Neural cell (in vitro differentiated cells): ENCODE data around the gene HACD3.

Experiments used
- CTCF ChIP-seq: fragments of 450-650 bp; IDR thresholded peaks from 2 replicates; pipeline ENCODE4 v1.5.1; 2014; ENCODE audit warnings: antibody characterized with exemption, mild to moderate bottlenecking, moderate library complexity; ENCODE audit not compliant: poor library complexity, severe bottlenecking
- EP300 ChIP-seq: fragments of 450-650 bp; conservative IDR thresholded peaks from 2 replicates; pipeline ENCODE4 v1.6.1; 2014; ENCODE audit warnings: antibody characterized with exemption, mild to moderate bottlenecking, moderate library complexity; ENCODE audit not compliant: poor library complexity, severe bottlenecking
- EZH2 ChIP-seq: fragments of 200-600, 300-800 bp; shearing (Covaris generic), sonication (generic); IDR thresholded peaks from 2 replicates; pipeline ENCODE4 v1.6.1; 2014; ENCODE audit warnings: antibody characterized with exemption, low read length, borderline replicate concordance, mild to moderate bottlenecking; ENCODE audit not compliant: insufficient read depth, poor library complexity, severe bottlenecking
- MXI1 ChIP-seq: fragments of 450-650 bp; conservative IDR thresholded peaks from 2 replicates; pipeline ENCODE4 v1.6.1; 2014; ENCODE audit warnings: antibody characterized with exemption, mild to moderate bottlenecking; ENCODE audit not compliant: poor library complexity, severe bottlenecking
- POLR2AphosphoS5 ChIP-seq: IDR thresholded peaks from 2 replicates; pipeline ENCODE4 v1.6.1; 2012
- RAD21 ChIP-seq: fragments of 450-650 bp; conservative IDR thresholded peaks from 2 replicates; pipeline ENCODE4 v1.6.1; 2014; ENCODE audit warnings: antibody characterized with exemption, mild to moderate bottlenecking, moderate library complexity
- SMC3 ChIP-seq: fragments of 450-650 bp; conservative IDR thresholded peaks from 2 replicates; pipeline ENCODE4 v1.6.1; 2014; ENCODE audit warnings: antibody characterized with exemption, mild to moderate bottlenecking, moderate library complexity; ENCODE audit not compliant: poor library complexity
- TAF1 ChIP-seq: IDR thresholded peaks from 2 replicates; pipeline ENCODE4 v1.6.1; 2012; ENCODE audit warnings: low read depth
- TF ChIP-seq, protein P1 (sequence below): IDR thresholded peaks from 2 replicates; pipeline ENCODE4 v1.6.1; 2012; ENCODE audit warnings: borderline replicate concordance

DNA sequence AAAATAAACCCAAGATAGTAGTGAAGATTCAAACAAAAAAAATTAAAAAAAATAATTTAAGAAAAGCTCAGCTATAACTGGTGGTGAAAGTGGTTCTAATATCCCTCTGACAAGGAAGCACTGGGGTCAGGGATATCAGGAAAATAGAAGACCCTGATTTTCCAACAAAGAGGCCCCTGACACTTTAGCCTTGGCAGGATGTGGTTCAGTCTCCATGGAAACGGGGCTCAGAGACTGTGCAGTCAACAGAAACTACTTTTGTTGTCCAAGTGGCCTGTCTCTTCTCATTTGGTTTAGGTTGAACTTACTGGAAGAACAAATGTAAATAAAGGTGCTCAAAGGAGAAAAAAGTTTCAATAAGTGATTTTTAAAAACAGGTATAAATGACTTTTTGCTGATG is 53.4 kb downstream of the HACD3 start:
- TF ChIP-seq SMC3 (no peak), CTCF (no peak), RAD21 (no peak), POLR2AphosphoS5 (no peak), EZH2 (no peak), TAF1 (no peak), MXI1 (no peak), EP300 (no peak)
- TF ChIP-seq, protein P1, sequence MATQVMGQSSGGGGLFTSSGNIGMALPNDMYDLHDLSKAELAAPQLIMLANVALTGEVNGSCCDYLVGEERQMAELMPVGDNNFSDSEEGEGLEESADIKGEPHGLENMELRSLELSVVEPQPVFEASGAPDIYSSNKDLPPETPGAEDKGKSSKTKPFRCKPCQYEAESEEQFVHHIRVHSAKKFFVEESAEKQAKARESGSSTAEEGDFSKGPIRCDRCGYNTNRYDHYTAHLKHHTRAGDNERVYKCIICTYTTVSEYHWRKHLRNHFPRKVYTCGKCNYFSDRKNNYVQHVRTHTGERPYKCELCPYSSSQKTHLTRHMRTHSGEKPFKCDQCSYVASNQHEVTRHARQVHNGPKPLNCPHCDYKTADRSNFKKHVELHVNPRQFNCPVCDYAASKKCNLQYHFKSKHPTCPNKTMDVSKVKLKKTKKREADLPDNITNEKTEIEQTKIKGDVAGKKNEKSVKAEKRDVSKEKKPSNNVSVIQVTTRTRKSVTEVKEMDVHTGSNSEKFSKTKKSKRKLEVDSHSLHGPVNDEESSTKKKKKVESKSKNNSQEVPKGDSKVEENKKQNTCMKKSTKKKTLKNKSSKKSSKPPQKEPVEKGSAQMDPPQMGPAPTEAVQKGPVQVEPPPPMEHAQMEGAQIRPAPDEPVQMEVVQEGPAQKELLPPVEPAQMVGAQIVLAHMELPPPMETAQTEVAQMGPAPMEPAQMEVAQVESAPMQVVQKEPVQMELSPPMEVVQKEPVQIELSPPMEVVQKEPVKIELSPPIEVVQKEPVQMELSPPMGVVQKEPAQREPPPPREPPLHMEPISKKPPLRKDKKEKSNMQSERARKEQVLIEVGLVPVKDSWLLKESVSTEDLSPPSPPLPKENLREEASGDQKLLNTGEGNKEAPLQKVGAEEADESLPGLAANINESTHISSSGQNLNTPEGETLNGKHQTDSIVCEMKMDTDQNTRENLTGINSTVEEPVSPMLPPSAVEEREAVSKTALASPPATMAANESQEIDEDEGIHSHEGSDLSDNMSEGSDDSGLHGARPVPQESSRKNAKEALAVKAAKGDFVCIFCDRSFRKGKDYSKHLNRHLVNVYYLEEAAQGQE = no peak
